Stimulated activated CD8-positive, alpha-beta memory T cell treated with anti-CD3 and anti-CD28 coated beads, Interleukin-15, amount 100 ng/mL, for 24 hours (primary cell): ENCODE results near the gene VWCE.
"Not testable (repeated sequence)": the region's sequence is repeated elsewhere in the genome, so short reads cannot be mapped to it uniquely, and the experiment has no call there.

Source experiments
- DNase-seq: peaks from one replicate; pipeline ENCODE4 v3.0.0-alpha.2; 2020; ENCODE audit warnings: low read depth

VWCE gene

DNA sequence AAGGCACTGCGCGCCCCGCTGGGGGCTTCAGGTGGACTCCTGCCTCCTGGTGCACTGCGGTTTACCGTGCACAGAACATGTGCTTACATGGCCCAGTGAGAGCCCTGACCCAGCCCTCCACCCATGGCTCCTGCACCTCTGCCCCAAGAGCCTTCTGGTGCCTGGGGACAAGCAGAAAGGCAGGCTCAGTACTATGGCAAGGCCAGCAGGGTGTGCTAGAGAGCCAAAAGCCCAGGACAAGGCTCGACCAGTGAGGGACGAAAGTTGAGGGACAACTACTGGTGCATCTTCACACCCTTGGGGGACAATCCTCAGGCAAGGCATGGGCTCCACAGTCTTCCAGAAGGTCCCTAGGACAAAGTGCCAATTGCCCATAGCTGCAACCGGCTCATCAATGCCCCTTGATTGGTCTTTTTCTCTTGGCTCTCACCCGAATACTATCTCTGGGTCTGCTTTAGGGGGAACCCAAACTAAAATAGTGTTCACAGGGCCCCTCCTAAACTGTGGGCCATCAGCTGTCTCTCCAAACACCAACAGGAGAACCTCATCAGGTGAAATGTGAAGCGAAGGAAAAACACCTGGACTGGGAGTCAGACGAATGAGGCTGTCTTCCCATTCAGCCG is 40.6 kb downstream of the VWCE start:
- peak; percentile 31 for DNase-seq

DNA sequence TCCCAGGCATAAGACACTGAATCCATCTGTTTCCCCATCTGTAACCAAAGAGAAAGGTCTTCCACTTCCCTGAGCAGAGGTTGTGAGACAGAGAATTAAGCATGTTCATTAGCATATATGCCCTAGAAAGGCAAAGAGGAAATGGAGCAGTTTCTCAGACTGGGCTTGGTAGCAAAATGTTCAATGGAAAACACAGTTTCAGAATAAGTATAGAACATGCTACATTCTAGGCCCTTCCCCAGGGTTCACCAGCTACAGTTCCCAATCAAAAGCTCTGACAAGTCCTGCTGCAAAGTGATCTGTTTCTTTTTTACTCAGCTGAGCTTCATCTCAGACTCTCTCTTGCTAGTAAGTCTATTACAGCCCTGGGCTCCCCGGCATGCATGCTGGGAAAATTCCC is 42.8 kb downstream of the VWCE start:
- not testable (repeated sequence) for DNase-seq

DNA sequence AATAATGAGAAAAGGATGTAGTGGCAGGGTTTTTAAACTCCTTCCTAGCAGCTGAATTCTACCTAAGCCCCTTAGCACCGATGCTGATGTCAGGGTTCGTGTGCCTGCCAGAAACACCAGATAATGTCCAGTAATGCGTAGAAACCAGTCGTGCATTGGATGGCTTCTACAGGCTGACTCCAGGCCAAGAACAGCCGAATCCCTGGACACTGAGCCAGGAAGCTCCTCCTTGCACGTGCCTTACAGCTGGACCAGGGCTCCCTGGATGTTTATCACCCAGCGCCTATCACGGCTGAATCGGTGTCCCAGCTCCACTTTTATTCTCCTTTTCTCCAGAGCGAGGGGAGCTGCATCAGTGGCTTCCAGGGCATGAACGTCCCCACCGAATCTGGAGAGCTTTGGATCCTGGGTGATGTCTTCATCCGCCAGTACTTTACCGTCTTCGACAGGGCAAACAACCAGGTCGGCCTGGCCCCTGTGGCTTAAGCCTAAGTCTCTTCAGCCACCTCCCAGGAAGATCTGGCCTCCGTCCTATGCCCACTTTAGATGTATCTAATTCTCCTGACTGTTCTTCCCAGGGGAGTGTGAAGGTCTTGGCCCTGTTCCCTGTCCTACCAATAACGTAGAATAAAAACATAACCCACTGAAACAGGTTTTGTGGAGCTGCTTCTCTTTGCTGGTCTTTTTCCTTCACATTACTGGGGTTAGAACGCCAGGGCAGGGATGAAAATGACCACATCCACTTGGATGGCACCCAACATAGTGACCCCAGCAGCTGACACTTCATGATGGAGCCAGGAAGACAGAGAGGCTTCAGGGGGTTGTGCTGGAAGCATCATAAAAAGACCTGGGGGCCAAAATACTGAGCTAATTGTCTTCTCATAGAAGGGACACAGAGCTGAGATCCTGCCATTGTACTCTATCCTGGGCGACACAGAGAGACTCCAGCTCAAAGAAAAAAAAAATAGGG is 44.0 kb downstream of the VWCE start:
- DNase-seq: not testable (repeated sequence)

DNA sequence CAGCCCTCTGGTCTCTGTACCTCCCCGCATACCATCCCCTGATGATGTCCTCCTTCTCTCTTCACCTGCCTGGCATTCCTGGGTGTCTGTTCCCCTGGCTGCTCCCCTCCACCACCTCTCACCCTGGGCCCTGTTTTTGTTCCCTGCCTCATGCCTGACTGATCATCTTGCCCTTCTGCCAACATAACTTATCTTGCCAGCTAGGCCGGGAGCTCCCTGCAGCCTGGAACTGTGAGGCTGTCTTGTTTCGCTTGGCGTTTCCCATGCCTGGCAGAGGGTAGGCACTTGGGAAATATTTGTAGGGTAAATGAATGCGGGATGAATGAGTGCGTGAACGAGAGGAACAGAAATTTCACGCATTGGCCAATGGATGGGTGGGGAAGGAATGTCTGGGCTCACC is 45.9 kb downstream of the VWCE start:
- not testable (repeated sequence) for DNase-seq

DNA sequence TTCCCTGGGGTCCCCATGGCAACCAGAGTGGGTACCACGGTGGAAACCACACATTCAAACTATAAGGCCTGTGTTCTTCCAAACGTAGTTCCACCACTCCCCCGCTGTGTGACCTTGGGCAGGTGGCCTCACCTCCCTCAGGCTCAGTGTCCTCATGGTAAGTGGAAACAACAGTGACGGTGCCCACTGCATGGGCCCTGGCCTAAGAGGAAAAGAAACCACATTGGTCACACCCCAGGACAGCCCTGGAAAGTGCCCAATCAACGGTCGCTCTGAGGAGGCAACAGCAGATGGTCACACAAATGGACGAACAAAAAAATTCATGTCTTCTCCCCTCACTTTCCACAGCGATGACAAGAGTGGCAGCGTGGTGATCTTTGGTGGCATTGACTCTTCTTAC is 47.0 kb downstream of the VWCE start:
- DNase-seq: not testable (repeated sequence)

DNA sequence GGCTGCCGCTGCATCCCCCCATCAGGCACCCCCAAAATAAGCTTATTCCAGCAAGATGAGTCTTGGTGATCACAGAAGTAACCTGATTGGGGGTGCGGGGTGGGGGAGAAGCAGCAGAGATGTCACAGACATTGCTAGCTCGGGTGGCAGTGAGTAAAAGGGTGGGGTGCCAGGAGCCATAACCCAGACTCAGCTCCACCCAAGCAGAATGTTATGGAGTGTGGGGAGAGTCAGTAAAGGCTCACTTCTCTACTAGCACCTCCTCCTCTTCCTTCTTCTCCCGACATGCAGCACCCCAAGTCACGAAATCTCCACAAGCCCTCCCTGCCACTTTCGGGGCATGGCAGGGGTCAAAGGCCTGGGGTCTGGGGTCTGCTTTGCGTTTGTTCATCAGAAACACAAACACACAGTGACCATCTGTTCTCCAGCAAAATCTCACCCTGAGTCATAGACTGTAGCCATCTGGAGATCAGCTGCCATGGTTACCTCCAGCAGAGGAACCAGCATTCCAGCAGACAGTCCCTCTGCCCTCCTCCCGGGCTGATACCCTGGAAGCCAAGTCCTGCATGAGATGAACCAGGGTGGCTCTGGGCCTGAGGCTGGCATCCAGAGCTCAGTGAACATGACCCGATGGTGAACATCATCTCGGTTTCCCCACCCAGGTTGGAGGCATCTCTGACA is 49.7 kb downstream of the VWCE start:
- not testable (repeated sequence) for DNase-seq

DNA sequence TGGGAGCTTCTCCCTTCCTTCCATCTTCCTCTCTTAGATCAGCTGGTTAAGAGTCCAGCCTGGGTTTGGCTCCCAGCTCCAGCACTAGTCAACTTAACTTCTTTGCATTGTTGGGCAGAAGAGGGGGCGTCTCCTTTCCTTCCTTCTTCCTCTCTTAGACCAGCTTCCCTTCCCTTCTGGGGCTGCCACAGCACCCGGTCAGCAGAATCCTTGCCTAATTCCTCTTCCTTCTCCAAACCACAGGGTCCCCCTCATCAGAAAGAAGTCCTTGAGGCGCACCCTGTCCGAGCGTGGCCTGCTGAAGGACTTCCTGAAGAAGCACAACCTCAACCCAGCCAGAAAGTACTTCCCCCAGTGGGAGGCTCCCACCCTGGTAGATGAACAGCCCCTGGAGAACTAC is 53.6 kb downstream of the VWCE start:
- not testable (repeated sequence) for DNase-seq

DNA sequence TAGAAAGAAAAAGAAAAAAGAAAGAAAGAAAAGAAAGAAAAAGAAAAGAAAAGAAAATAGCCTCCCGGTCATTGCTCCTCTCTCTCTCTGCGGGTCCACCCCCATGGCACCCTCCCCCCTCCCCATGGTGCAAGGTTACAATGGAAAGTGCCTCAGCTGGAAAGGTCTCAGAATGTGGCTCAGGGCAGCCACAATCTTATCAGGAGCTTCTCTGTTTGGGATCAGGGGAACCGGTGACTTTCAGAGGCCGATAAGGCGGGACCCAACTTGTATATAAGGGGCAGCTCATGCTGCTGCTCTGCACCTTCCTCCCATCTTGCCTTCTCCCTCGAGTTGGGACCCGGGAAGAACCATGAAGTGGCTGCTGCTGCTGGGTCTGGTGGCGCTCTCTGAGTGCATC is 54.2 kb downstream of the VWCE start, which contains the start of gene PGA5:
TSS of gene PGA5 (plus strand) at position 301 of the 400 bp plus-strand sequence. CDS start at position 353, 52 bp downstream.
- DNase-seq: not testable (repeated sequence)

DNA sequence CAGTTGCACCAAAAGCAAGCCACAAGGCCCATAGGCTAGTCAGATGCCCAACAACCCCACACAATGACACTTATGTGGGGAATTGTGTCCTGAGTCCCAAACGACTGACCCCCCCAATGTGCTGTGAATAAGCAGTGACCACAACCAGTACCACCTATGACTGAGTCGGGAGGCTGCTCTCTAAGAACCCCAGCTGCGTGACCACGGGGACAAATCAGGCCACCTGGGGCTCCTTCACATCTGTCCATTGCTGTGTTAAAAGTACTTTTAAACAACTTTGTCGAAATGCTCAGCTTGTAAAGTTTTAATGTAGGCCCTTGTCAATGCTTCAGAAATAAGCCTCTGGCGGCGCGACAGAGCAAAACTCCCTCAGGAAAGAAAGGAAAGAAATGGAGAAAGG is 54.8 kb downstream of the VWCE start:
- not testable (repeated sequence) for DNase-seq

DNA sequence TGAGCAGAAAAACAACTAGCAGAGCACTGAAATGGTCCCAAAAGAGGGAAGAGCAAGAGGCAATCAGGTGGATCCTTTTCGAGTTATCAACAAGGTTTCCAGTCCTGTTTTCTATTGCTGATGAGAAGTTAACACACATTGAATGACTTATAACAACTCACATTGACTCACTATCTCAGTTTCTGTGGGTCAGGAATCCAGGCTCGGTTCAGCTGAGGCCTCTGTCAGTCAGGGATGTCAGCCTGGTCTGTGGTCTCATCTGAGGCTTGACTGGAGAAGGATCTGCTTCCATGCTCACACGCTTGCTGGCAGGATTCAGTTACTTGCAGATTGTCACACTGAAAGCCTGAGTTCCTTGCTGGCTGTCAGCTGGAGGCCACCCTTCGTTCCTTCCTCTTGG is 58.0 kb downstream of the VWCE start:
- not testable (repeated sequence) for DNase-seq

DNA sequence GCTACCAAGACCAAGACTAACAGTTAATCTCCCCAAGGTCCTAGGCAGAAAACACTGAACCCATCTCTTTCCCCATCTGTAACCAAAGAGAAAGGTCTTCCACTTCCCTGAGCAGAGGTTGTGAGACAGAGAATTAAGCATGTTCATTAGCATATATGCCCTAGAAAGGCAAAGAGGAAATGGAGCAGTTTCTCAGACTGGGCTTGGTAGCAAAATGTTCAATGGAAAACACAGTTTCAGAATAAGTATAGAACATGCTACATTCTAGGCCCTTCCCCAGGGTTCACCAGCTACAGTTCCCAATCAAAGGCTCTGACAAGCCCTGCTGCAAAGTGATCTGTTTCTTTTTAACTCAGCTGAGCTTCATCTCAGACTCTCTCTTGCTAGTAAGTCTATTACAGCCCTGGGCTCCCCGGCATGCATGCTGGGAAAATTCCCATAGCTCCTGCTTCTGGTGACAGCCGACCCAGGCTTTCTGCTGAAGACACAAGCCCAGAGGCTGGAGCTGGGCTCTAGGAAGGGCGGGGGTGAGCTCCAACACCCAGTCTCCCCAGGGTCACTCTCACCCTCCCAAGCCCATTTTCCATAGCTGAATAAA is 62.5 kb downstream of the VWCE start:
- not testable (repeated sequence) for DNase-seq

DNA sequence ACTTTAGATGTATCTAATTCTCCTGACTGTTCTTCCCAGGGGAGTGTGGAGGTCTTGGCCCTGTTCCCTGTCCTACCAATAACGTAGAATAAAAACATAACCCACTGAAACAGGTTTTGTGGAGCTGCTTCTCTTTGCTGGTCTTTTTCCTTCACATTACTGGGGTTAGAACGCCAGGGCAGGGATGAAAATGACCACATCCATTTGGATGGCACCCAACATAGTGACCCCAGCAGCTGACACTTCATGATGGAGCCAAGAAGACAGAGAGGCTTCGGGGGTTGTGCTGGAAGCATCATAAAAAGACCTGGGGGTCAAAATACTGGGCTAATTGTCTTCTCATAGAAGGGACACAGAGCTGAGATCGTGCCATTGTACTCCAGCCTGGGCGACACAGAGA is 63.5 kb downstream of the VWCE start:
- DNase-seq: not testable (repeated sequence)

DNA sequence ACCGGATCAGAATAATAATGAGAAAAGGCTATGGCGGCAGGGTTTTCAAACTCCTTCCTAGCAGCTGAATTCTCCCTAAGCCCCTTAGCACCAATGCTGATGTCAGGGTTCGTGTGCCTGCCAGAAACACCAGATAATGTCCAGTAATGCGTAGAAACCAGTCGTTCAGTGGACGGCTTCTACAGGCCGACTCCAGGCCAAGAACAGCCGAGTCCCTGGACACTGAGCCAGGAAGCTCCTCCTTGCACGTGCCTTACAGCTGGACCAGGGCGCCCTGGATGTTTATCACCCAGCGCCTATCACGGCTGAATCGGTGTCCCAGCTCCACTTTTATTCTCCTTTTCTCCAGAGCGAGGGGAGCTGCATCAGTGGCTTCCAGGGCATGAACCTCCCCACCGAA is 64.1 kb downstream of the VWCE start:
- DNase-seq: not testable (repeated sequence)

DNA sequence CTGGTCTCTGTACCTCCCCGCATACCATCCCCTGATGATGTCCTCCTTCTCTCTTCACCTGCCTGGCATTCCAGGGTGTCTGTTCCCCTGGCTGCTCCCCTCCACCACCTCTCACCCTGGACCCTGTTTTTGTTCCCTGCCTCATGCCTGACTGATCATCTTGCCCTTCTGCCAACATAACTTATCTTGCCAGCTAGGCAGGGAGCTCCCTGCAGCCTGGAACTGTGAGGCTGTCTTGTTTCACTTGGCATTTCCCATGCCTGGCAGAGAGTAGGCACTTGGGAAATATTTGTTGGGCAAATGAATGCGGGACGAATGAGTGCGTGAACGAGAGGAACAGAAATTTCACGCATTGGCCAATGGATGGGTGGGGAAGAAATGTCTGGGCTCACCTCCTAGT is 65.7 kb downstream of the VWCE start:
- DNase-seq: not testable (repeated sequence)

DNA sequence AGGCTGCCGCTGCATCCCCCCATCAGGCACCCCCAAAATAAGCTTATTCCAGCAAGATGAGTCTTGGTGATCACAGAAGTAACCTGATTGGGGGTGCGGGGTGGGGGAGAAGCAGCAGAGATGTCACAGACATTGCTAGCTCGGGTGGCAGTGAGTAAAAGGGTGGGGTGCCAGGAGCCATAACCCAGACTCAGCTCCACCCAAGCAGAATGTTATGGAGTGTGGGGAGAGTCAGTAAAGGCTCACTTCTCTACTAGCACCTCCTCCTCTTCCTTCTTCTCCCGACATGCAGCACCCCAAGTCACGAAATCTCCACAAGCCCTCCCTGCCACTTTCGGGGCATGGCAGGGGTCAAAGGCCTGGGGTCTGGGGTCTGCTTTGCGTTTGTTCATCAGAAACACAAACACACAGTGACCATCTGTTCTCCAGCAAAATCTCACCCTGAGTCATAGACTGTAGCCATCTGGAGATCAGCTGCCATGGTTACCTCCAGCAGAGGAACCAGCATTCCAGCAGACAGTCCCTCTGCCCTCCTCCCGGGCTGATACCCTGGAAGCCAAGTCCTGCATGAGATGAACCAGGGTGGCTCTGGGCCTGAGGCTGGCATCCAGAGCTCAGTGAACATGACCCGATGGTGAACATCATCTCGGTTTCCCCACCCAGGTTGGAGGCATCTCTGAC is 68.5 kb downstream of the VWCE start:
- DNase-seq: not testable (repeated sequence)

DNA sequence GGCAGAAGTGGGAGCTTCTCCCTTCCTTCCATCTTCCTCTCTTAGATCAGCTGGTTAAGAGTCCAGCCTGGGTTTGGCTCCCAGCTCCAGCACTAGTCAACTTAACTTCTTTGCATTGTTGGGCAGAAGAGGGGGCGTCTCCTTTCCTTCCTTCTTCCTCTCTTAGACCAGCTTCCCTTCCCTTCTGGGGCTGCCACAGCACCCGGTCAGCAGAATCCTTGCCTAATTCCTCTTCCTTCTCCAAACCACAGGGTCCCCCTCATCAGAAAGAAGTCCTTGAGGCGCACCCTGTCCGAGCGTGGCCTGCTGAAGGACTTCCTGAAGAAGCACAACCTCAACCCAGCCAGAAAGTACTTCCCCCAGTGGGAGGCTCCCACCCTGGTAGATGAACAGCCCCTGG is 72.4 kb downstream of the VWCE start:
- DNase-seq: not testable (repeated sequence)

DNA sequence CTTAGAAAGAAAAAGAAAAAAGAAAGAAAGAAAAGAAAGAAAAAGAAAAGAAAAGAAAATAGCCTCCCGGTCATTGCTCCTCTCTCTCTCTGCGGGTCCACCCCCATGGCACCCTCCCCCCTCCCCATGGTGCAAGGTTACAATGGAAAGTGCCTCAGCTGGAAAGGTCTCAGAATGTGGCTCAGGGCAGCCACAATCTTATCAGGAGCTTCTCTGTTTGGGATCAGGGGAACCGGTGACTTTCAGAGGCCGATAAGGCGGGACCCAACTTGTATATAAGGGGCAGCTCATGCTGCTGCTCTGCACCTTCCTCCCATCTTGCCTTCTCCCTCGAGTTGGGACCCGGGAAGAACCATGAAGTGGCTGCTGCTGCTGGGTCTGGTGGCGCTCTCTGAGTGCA is 73.1 kb downstream of the VWCE start, which contains the start of gene PGA4:
TSS of gene PGA4 (plus strand) at position 301 of the 400 bp plus-strand sequence. CDS start at position 355, 54 bp downstream.
- DNase-seq: not testable (repeated sequence)

DNA sequence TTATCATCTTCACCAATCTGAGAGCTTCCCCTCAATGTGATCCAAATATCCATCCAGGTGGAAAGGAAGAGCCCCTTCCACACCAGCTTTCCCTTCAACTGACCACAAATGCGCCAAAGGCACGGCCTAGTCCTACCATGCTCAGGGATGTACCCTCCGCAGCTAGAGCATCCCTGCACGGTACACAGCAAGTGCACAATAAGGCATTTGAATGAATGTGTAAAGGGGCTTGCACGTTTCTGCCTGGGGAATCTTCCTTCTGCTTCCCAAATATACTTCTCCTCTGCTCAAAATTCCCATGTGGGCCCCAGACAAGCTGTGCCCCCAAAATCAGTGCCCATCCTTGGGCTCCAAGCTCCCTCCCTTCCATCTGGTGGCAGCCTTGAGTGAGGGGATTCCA is 76.1 kb downstream of the VWCE start:
- DNase-seq: not testable (repeated sequence)

DNA sequence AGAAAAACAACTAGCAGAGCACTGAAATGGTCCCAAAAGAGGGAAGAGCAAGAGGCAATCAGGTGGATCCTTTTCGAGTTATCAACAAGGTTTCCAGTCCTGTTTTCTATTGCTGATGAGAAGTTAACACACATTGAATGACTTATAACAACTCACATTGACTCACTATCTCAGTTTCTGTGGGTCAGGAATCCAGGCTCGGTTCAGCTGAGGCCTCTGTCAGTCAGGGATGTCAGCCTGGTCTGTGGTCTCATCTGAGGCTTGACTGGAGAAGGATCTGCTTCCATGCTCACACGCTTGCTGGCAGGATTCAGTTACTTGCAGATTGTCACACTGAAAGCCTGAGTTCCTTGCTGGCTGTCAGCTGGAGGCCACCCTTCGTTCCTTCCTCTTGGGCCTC is 76.8 kb downstream of the VWCE start:
- DNase-seq: not testable (repeated sequence)

DNA sequence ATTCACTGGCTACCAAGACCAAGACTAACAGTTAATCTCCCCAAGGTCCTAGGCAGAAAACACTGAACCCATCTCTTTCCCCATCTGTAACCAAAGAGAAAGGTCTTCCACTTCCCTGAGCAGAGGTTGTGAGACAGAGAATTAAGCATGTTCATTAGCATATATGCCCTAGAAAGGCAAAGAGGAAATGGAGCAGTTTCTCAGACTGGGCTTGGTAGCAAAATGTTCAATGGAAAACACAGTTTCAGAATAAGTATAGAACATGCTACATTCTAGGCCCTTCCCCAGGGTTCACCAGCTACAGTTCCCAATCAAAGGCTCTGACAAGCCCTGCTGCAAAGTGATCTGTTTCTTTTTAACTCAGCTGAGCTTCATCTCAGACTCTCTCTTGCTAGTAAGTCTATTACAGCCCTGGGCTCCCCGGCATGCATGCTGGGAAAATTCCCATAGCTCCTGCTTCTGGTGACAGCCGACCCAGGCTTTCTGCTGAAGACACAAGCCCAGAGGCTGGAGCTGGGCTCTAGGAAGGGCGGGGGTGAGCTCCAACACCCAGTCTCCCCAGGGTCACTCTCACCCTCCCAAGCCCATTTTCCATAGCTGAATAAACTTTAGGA is 81.3 kb downstream of the VWCE start:
- not testable (repeated sequence) for DNase-seq

DNA sequence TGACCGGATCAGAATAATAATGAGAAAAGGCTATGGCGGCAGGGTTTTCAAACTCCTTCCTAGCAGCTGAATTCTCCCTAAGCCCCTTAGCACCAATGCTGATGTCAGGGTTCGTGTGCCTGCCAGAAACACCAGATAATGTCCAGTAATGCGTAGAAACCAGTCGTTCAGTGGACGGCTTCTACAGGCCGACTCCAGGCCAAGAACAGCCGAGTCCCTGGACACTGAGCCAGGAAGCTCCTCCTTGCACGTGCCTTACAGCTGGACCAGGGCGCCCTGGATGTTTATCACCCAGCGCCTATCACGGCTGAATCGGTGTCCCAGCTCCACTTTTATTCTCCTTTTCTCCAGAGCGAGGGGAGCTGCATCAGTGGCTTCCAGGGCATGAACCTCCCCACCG is 82.9 kb downstream of the VWCE start:
- DNase-seq: not testable (repeated sequence)
